WTC11 (cell line): ENCODE measurements around the gene ZNRF1. TPM values are rescaled to one million over a fixed set of nuclear protein-coding genes. Genes with fewer than 3 reads are reported as not detected.

Experiments used
- ATF1 ChIP-seq: sonication (generic); formaldehyde crosslinking; IDR thresholded peaks from 2 replicates; pipeline ENCODE4 v1.8.1; 2023; ENCODE audit warnings: mild to moderate bottlenecking, moderate library complexity, missing genetic modification reagents
- ETV6 ChIP-seq: sonication (generic); formaldehyde crosslinking; IDR thresholded peaks from 2 replicates; pipeline ENCODE4 v1.8.1; 2022; ENCODE audit warnings: mild to moderate bottlenecking, missing genetic modification reagents
- GRHL2 ChIP-seq: fragments of 250-450 bp; sonication (Bioruptor Pico); IDR thresholded peaks from 2 replicates; pipeline ENCODE4 v1.8.0; 2022; ENCODE audit warnings: mild to moderate bottlenecking, moderate library complexity; ENCODE audit not compliant: insufficient replicate concordance, severe bottlenecking
- HMGA2 ChIP-seq: fragments of 250-450 bp; sonication (Bioruptor Pico); IDR thresholded peaks from 2 replicates; pipeline ENCODE4 v1.4.0; 2021; ENCODE audit warnings: mild to moderate bottlenecking, moderate library complexity
- IRF2 ChIP-seq: sonication (generic); formaldehyde crosslinking; IDR thresholded peaks from 2 replicates; pipeline ENCODE4 v1.8.0; 2022; ENCODE audit warnings: low read depth, missing genetic modification reagents, borderline replicate concordance
- JUN ChIP-seq: sonication (generic); formaldehyde crosslinking; IDR thresholded peaks from 2 replicates; pipeline ENCODE4 v1.8.0; 2023; ENCODE audit warnings: mild to moderate bottlenecking, missing genetic modification reagents
- KAT7 ChIP-seq: sonication (generic); formaldehyde crosslinking; IDR thresholded peaks from 2 replicates; pipeline ENCODE4 v1.8.1; 2023; ENCODE audit warnings: missing genetic modification reagents, mild to moderate bottlenecking, borderline replicate concordance
- NR1H2 ChIP-seq: sonication (generic); formaldehyde crosslinking; IDR thresholded peaks from 2 replicates; pipeline ENCODE4 v1.9.0; 2021; ENCODE audit warnings: mild to moderate bottlenecking, moderate library complexity, missing genetic modification reagents
- SMAD3 ChIP-seq: sonication (generic); formaldehyde crosslinking; IDR thresholded peaks from 2 replicates; pipeline ENCODE4 v1.8.0; 2022; ENCODE audit warnings: missing genetic modification reagents, mild to moderate bottlenecking, borderline replicate concordance
- TEAD1 ChIP-seq: sonication (generic); formaldehyde crosslinking; IDR thresholded peaks from 2 replicates; pipeline ENCODE4 v1.8.0; 2022; ENCODE audit warnings: mild to moderate bottlenecking, missing genetic modification reagents
- ZNF263 ChIP-seq: sonication (generic); formaldehyde crosslinking; IDR thresholded peaks from 2 replicates; pipeline ENCODE4 v1.8.1; 2022; ENCODE audit warnings: low read depth, mild to moderate bottlenecking, moderate library complexity, missing genetic modification reagents
- ZNF317 ChIP-seq: sonication (generic); formaldehyde crosslinking; IDR thresholded peaks from 2 replicates; pipeline ENCODE4 v1.8.1; 2023; ENCODE audit warnings: low read depth, mild to moderate bottlenecking, moderate library complexity, missing genetic modification reagents, borderline replicate concordance
- ZNF416 ChIP-seq: fragments of 250-450 bp; sonication (Bioruptor Pico); IDR thresholded peaks from 2 replicates; pipeline ENCODE4 v1.9.0; 2021; ENCODE audit warnings: mild to moderate bottlenecking, inconsistent platforms
- total RNA-seq: library from RNA; stranded (reverse); gene quantifications from 3 replicates; pipeline ENCODE4 v1.2.3, GENCODE V29; 2021
- TF ChIP-seq, protein P1 (sequence below): sonication (generic); formaldehyde crosslinking; IDR thresholded peaks from 2 replicates; pipeline ENCODE4 v1.8.0; 2023; ENCODE audit warnings: missing genetic modification reagents, mild to moderate bottlenecking, borderline replicate concordance
- TF ChIP-seq, protein P2 (sequence below): sonication (generic); formaldehyde crosslinking; IDR thresholded peaks from 2 replicates; pipeline ENCODE4 v1.8.0; 2022; ENCODE audit warnings: missing genetic modification reagents
- TF ChIP-seq, protein P3 (sequence below): sonication (generic); formaldehyde crosslinking; IDR thresholded peaks from 2 replicates; pipeline ENCODE4 v1.8.0; 2022; ENCODE audit warnings: mild to moderate bottlenecking, missing genetic modification reagents
- TF ChIP-seq, protein P4 (sequence below): sonication (generic); formaldehyde crosslinking; IDR thresholded peaks from 2 replicates; pipeline ENCODE4 v1.8.0; 2023; ENCODE audit warnings: mild to moderate bottlenecking, missing genetic modification reagents
- TF ChIP-seq, protein P5 (sequence below): sonication (generic); formaldehyde crosslinking; IDR thresholded peaks from 2 replicates; pipeline ENCODE4 v1.8.0; 2022; ENCODE audit warnings: mild to moderate bottlenecking, missing genetic modification reagents
- TF ChIP-seq, protein P6 (sequence below): sonication (generic); formaldehyde crosslinking; IDR thresholded peaks from 2 replicates; pipeline ENCODE4 v1.8.0; 2022; ENCODE audit warnings: mild to moderate bottlenecking, missing genetic modification reagents
- TF ChIP-seq, protein P7 (sequence below): fragments of 250-450 bp; sonication (Bioruptor Pico); IDR thresholded peaks from 2 replicates; pipeline ENCODE4 v1.9.0; 2021; ENCODE audit warnings: moderate library complexity, mild to moderate bottlenecking, inconsistent platforms, borderline replicate concordance
- TF ChIP-seq, protein P8 (sequence below): sonication (generic); formaldehyde crosslinking; IDR thresholded peaks from 2 replicates; pipeline ENCODE4 v1.8.0; 2023; ENCODE audit warnings: missing genetic modification reagents

The ZNRF1 gene
- total RNA-seq, 1 experiment from 2014 or later: 47.6 TPM

DNA sequence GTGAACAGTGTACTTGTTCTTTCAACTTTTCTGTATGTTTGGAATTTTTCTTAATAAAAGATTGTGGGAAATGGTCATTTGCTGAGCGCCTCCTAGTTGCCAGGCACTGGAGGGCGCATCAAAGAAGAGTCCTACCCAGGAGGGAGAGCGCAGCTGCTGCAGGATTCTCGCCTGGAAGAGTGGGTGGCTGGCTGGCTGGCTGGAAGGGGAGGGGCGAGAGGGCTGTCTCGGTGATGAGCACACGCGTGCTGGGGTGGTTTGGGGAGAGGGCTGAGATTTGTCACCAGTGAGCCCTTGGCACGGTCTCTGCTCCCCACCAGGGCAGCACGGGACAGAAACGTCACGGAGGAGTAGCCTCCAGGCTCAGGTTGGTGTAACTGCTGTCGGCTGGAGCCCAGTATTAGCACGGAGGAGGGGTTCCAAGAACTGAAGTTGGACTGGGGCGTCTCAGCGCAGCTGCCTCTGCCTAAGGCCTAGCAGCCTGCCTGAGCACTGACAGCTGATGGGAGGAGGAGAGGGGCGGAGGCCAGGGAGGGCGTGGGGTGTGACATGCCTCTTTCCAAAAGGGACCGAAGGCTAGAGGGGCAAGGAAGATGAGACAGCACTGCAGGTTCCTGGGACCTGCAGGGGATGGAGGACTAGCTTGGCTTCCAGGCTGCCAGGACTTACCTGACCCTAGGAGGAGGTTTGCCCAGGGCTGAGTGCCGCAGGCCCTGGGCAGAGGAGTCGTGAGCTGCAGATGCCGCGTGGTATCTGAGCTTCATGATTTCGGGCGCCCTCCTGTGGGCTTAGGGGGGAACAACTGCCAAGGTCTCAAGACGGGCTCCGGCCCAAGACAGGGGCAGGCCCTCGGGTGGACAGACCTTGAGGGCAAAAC is 112.1 kb downstream of the ZNRF1 start (continued):
- TF ChIP-seq, protein P1, sequence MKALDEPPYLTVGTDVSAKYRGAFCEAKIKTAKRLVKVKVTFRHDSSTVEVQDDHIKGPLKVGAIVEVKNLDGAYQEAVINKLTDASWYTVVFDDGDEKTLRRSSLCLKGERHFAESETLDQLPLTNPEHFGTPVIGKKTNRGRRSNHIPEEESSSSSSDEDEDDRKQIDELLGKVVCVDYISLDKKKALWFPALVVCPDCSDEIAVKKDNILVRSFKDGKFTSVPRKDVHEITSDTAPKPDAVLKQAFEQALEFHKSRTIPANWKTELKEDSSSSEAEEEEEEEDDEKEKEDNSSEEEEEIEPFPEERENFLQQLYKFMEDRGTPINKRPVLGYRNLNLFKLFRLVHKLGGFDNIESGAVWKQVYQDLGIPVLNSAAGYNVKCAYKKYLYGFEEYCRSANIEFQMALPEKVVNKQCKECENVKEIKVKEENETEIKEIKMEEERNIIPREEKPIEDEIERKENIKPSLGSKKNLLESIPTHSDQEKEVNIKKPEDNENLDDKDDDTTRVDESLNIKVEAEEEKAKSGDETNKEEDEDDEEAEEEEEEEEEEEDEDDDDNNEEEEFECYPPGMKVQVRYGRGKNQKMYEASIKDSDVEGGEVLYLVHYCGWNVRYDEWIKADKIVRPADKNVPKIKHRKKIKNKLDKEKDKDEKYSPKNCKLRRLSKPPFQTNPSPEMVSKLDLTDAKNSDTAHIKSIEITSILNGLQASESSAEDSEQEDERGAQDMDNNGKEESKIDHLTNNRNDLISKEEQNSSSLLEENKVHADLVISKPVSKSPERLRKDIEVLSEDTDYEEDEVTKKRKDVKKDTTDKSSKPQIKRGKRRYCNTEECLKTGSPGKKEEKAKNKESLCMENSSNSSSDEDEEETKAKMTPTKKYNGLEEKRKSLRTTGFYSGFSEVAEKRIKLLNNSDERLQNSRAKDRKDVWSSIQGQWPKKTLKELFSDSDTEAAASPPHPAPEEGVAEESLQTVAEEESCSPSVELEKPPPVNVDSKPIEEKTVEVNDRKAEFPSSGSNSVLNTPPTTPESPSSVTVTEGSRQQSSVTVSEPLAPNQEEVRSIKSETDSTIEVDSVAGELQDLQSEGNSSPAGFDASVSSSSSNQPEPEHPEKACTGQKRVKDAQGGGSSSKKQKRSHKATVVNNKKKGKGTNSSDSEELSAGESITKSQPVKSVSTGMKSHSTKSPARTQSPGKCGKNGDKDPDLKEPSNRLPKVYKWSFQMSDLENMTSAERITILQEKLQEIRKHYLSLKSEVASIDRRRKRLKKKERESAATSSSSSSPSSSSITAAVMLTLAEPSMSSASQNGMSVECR: no peak
- TF ChIP-seq, protein P2, sequence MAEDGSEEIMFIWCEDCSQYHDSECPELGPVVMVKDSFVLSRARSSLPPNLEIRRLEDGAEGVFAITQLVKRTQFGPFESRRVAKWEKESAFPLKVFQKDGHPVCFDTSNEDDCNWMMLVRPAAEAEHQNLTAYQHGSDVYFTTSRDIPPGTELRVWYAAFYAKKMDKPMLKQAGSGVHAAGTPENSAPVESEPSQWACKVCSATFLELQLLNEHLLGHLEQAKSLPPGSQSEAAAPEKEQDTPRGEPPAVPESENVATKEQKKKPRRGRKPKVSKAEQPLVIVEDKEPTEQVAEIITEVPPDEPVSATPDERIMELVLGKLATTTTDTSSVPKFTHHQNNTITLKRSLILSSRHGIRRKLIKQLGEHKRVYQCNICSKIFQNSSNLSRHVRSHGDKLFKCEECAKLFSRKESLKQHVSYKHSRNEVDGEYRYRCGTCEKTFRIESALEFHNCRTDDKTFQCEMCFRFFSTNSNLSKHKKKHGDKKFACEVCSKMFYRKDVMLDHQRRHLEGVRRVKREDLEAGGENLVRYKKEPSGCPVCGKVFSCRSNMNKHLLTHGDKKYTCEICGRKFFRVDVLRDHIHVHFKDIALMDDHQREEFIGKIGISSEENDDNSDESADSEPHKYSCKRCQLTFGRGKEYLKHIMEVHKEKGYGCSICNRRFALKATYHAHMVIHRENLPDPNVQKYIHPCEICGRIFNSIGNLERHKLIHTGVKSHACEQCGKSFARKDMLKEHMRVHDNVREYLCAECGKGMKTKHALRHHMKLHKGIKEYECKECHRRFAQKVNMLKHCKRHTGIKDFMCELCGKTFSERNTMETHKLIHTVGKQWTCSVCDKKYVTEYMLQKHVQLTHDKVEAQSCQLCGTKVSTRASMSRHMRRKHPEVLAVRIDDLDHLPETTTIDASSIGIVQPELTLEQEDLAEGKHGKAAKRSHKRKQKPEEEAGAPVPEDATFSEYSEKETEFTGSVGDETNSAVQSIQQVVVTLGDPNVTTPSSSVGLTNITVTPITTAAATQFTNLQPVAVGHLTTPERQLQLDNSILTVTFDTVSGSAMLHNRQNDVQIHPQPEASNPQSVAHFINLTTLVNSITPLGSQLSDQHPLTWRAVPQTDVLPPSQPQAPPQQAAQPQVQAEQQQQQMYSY (CRISPR knock-in tag): no peak
- TF ChIP-seq ETV6: 0 out of 2 replicates have a peak, but pooled peaks have one; percentile 7
- TF ChIP-seq, protein P3, sequence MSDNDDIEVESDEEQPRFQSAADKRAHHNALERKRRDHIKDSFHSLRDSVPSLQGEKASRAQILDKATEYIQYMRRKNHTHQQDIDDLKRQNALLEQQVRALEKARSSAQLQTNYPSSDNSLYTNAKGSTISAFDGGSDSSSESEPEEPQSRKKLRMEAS (CRISPR knock-in tag): peak; percentile 82
- TF ChIP-seq, protein P4, sequence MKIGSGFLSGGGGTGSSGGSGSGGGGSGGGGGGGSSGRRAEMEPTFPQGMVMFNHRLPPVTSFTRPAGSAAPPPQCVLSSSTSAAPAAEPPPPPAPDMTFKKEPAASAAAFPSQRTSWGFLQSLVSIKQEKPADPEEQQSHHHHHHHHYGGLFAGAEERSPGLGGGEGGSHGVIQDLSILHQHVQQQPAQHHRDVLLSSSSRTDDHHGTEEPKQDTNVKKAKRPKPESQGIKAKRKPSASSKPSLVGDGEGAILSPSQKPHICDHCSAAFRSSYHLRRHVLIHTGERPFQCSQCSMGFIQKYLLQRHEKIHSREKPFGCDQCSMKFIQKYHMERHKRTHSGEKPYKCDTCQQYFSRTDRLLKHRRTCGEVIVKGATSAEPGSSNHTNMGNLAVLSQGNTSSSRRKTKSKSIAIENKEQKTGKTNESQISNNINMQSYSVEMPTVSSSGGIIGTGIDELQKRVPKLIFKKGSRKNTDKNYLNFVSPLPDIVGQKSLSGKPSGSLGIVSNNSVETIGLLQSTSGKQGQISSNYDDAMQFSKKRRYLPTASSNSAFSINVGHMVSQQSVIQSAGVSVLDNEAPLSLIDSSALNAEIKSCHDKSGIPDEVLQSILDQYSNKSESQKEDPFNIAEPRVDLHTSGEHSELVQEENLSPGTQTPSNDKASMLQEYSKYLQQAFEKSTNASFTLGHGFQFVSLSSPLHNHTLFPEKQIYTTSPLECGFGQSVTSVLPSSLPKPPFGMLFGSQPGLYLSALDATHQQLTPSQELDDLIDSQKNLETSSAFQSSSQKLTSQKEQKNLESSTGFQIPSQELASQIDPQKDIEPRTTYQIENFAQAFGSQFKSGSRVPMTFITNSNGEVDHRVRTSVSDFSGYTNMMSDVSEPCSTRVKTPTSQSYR (CRISPR knock-in tag): no peak
- 0 out of 2 replicates have a peak, but pooled peaks have one; percentile 57 for TF ChIP-seq SMAD3
- no peak for TF ChIP-seq JUN (CRISPR knock-in tag)
- TF ChIP-seq ZNF416 (CRISPR knock-in tag): no peak
- TF ChIP-seq, protein P5, sequence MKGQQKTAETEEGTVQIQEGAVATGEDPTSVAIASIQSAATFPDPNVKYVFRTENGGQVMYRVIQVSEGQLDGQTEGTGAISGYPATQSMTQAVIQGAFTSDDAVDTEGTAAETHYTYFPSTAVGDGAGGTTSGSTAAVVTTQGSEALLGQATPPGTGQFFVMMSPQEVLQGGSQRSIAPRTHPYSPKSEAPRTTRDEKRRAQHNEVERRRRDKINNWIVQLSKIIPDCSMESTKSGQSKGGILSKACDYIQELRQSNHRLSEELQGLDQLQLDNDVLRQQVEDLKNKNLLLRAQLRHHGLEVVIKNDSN (CRISPR knock-in tag): peak; percentile 56; the same call in 1 of the 2 replicates
- peak; percentile 62; the same call in 1 of the 2 replicates for TF ChIP-seq TEAD1 (CRISPR knock-in tag)
- no peak for TF ChIP-seq GRHL2 (CRISPR knock-in tag)
- no peak for TF ChIP-seq IRF2 (CRISPR knock-in tag)
- TF ChIP-seq, protein P6, sequence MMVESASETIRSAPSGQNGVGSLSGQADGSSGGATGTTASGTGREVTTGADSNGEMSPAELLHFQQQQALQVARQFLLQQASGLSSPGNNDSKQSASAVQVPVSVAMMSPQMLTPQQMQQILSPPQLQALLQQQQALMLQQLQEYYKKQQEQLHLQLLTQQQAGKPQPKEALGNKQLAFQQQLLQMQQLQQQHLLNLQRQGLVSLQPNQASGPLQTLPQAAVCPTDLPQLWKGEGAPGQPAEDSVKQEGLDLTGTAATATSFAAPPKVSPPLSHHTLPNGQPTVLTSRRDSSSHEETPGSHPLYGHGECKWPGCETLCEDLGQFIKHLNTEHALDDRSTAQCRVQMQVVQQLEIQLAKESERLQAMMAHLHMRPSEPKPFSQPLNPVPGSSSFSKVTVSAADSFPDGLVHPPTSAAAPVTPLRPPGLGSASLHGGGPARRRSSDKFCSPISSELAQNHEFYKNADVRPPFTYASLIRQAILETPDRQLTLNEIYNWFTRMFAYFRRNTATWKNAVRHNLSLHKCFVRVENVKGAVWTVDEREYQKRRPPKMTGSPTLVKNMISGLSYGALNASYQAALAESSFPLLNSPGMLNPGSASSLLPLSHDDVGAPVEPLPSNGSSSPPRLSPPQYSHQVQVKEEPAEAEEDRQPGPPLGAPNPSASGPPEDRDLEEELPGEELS (CRISPR knock-in tag): no peak
- TF ChIP-seq, protein P7, sequence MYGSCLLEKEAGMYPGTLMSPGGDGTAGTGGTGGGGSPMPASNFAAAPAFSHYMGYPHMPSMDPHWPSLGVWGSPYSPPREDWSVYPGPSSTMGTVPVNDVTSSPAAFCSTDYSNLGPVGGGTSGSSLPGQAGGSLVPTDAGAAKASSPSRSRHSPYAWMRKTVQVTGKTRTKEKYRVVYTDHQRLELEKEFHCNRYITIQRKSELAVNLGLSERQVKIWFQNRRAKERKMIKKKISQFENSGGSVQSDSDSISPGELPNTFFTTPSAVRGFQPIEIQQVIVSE (CRISPR knock-in tag): no peak
- no peak for TF ChIP-seq ZNF263 (CRISPR knock-in tag)
- TF ChIP-seq ZNF317 (CRISPR knock-in tag): no peak
- TF ChIP-seq HMGA2 (CRISPR knock-in tag): no peak
- TF ChIP-seq ATF1: no peak
- TF ChIP-seq NR1H2 (CRISPR knock-in tag): no peak
- TF ChIP-seq, protein P8, sequence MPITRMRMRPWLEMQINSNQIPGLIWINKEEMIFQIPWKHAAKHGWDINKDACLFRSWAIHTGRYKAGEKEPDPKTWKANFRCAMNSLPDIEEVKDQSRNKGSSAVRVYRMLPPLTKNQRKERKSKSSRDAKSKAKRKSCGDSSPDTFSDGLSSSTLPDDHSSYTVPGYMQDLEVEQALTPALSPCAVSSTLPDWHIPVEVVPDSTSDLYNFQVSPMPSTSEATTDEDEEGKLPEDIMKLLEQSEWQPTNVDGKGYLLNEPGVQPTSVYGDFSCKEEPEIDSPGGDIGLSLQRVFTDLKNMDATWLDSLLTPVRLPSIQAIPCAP (CRISPR knock-in tag): 0 out of 2 replicates have a peak, but pooled peaks have one; percentile 32
- TF ChIP-seq KAT7: no peak
